Stomach smooth muscle (tissue), 2 donors: Measurements from ENCODE around the gene C2CD4A.

Experiments used
- H3K27ac ChIP-seq: one replicate; pipeline ENCODE4 v1.7.0; 2013; ENCODE audit warnings: mild to moderate bottlenecking, low read length, inconsistent platforms
- H3K27me3 ChIP-seq, 2 donors: one replicate each; pipeline ENCODE4 v1.7.0; 2013; ENCODE audit warnings: low read length in 2 of 2; ENCODE audit not compliant: insufficient read depth in 2 of 2, control insufficient read depth in 1 of 2
- H3K36me3 ChIP-seq, 2 donors: one replicate each; pipeline ENCODE4 v1.7.0; 2013; ENCODE audit warnings: low read length in 2 of 2; ENCODE audit not compliant: control insufficient read depth in 2 of 2, insufficient read depth in 2 of 2
- H3K4me1 ChIP-seq: one replicate; pipeline ENCODE4 v1.7.0; 2013; ENCODE audit warnings: low read length; ENCODE audit not compliant: control insufficient read depth, insufficient read depth
- H3K4me3 ChIP-seq, 2 donors: one replicate each; pipeline ENCODE4 v1.7.0; 2013; ENCODE audit warnings: low read length in 2 of 2
- H3K9ac ChIP-seq, 2 donors: one replicate each; pipeline ENCODE4 v1.7.0; 2013; ENCODE audit warnings: low read length in 2 of 2, mild to moderate bottlenecking in 1 of 2
- H3K9me3 ChIP-seq, 2 donors: one replicate each; pipeline ENCODE4 v1.7.0; 2013; ENCODE audit warnings: low read length in 2 of 2; ENCODE audit not compliant: control insufficient read depth in 2 of 2
- donor health status: healthy.
- donor health status: Pancreatic carcinoma.

Gene C2CD4A

DNA sequence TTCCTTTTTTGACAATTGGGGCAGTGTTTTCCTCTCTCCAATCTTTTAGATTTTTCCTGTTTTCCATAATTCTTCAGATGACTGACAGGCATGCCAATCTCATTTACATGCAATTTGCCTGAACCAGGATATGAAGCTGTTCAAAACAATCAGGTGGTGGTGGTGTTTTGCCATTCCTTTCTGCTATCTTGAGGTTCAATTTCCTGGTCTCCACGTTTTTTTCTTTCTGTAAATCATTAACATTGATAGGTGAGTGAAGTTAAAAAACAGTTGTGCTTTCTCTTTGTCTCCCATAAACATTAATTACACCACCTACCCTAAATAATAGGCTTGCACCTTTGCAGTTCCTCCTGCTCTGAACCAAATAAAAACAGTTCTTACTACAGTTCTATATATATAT lies 49.1 kb downstream of the C2CD4A start:
- Histone ChIP-seq H3K27me3 (no peaks in the 10 kb centered on the region), H3K4me3 (no peak overlapping the region), H3K9me3 (no peaks in the 10 kb centered on the region), H3K36me3 (no peaks in the 10 kb centered on the region), H3K4me1 (peaks cover 3% of the 10 kb centered on the region), H3K27ac (no peak overlapping the region), H3K9ac (no peak overlapping the region)

DNA sequence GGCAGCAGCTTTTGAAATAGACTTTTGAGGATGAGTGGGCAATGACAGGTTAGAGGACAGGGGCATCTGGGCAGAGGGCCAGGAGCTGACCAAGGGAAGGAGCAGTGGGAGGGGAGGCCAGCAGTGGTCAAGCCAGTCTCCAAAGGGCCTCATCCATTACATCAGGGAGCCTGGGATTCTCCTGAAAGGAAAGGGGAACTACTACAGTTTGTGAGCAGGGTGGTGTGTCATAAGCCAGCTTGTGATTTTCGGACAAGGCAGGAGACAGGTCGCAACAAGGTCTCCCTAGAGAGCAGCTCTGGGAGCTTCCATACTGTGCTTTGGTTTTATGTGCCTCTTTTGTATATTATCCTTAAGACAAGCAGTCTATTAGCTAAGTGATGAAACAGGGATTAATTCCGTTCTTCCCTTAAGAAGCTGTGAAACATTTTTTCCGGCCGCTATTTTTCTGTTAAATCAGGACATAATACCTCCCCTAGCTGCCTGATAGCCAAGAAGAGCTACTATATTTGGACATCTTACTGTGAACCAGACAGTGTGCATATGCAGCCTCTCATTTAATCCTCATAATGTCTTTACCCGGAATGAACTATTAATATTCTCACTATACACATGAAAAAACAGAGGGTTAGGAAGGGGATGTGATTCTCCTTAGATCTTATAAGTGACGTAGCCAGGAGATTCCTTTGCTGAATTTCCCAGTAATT lies 51.9 kb downstream of the C2CD4A start:
- no peaks in the 10 kb centered on the region for H3K36me3 ChIP-seq
- peak overlapping the region; percentile 53 for H3K27ac ChIP-seq
- no peaks in the 10 kb centered on the region for H3K4me1 ChIP-seq
- peak overlapping the region in 1 of 2 donors; percentile 31 for H3K9ac ChIP-seq
- H3K9me3 ChIP-seq, result no peaks in the 10 kb centered on the region
- H3K27me3 ChIP-seq, result no peaks in the 10 kb centered on the region
- peak overlapping the region; percentile 20 to 50 for H3K4me3 ChIP-seq

DNA sequence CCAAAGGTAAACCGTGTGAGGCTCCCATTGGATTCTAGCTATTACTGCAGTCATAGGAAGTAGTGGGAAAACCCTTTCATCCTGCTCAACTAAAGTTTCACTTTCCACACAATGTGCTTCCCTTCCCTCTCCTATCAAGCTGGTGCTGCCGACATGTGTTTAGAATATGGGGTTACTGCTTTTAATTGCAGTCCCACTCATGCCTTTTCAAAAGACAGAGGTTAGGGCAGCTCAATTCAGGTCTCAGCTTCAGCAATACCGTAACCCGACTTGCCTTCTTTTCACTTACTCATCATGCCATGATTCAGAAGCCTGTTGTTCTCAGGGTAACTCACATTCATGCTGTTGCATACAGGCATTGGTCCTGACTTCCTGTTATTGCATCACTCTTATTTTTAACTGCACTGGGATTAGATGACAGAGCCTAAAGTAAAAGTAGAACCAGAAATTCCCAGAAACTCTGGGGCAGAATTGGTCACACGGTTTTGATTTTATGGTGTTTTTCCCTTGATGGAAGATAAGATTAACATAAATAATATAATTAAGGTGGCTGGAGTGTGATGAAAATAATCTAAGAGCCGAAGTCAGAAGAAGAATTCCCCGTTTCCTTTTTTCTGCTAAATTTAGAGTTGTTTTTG lies 52.6 kb downstream of the C2CD4A start:
- no peaks in the 10 kb centered on the region for H3K36me3 ChIP-seq
- no peaks in the 10 kb centered on the region for H3K27me3 ChIP-seq
- H3K4me1 ChIP-seq, result no peaks in the 10 kb centered on the region
- H3K27ac ChIP-seq, result peak overlapping the region; percentile 53
- H3K4me3 ChIP-seq, result peak overlapping the region; percentile 20 to 50
- H3K9me3 ChIP-seq, result no peaks in the 10 kb centered on the region
- peak overlapping the region in 1 of 2 donors; percentile 31 for H3K9ac ChIP-seq

DNA sequence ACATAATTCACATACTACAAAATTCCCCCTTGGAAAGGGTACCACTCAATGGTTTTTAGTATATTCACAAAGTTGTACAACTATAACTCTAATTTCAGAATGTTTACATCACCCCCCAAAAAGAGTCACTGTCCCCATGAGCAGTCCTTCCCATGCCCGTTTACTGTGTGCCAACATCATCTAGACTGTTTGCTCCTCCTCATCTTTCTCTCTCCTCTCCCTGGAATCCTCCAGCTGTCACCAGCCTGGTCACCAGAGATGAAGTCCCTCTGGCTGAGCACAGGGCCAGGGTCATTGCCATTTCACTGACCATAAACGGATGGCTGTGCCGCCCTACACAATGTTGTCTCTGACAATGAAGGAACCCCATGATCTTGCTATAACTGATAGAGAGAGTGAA lies 53.1 kb downstream of the C2CD4A start:
- Histone ChIP-seq H3K9me3 (no peaks in the 10 kb centered on the region), H3K9ac (no peak overlapping the region), H3K27me3 (no peaks in the 10 kb centered on the region), H3K4me3 (no peak overlapping the region), H3K36me3 (no peaks in the 10 kb centered on the region), H3K27ac (no peak overlapping the region), H3K4me1 (no peaks in the 10 kb centered on the region)
